GM12801 (cell line): ENCODE measurements around the gene SETDB2.

Experiments
- CTCF ChIP-seq: IDR thresholded peaks from one replicate; pipeline ENCODE4 v1.5.1; 2011; ENCODE audit warnings: control low read depth; ENCODE audit not compliant: insufficient read length; ENCODE audit errors: extremely low read depth

The SETDB2 gene

DNA sequence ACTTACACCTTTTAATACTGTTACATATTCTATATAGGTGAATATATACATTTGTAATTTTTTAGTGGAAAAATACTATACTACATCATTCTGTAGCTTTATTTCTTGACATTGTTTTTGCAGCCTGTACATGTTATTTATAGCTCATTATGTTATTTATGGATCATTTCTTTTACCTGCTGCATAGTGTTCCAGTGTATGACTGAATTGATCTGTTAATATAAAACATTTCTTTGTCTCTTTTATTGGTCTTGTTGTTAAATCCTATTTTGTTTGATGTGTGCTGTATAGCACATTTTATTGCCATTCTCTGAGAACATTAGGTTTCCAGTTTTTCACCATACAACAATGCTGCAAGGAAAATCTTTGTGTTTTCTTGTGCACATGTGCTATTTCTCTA lies 2.4 kb downstream of the SETDB2 start:
- TF ChIP-seq CTCF: no peak

DNA sequence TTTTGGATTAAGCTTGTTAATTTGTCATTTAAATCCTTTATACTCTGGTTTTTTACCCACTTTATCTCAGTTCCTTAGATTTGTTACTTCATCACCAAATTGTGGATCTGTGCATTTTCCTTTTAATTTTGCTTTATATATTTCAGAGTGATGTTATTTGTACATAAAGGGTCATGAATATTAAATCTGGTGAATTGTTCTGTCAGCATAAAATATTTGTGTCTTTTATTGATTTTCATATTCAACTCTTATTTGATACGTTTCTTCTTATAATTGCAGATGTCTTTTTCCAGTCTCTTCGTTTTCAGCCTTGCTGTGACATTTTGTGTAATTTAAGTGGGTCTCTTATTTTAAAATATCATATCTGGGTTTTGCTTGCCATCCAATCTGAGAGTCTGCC lies 4.7 kb downstream of the SETDB2 start:
- TF ChIP-seq CTCF: no peak

DNA sequence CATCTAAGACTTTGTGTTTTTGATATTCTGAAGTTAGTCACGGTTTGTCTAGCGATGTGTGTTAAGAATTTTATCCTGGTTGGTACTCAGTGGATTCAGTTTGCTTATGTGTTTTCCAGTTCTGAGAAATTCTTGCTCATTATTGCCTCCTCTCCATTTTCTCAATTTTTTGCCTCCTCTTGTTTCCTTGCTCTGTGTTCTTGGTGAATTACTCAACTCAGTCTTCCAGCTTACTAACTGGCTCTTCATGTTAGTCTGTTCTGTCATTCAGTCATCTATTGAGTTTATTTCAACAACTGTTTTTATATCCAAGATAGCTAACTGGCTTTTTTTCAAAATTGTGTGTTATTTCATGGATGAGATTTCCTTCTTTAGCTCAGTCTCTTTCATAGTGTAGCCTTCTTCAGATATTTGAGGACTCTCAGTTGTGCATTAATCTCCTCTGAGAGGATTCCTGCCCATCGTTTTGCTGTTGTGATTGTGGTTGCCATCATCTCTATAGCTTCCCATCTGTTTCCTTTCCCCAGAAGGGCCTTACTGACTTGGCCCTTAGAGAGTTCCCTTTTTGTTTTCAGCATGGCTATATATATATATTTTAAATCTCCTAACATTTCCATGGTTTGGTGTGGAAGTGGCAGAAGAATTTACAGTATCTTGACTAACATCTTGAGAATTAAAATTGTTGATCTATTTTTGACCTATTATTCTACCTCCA lies 6.2 kb downstream of the SETDB2 start:
- no peak for TF ChIP-seq CTCF

- TF ChIP-seq CTCF: no peak
These were observed 8.8 kb downstream of the SETDB2 start for GRCh38 chr13:49452725-49453457.

DNA sequence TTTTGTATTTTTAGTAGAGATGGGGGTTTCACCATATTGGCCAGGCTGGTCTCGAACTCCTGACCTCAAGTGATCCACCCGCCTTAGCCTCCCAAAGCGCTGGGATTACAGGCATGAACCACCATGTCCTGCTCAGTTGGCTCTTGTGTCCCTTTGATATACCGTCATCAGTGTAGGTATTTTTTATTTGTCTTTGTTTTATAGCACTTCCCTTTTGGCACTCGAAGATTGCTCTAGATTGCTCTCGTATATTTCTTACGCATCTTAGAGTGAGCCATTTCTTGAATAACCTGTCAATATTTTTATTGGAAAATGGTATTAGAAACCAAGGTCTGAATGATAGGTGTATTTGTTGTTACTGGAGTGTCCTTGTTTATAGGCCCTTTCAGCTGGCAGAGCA lies 9.4 kb downstream of the SETDB2 start:
- TF ChIP-seq CTCF: no peak

GRCh38 chr13:49454388-49455006 lies 10.4 kb downstream of the SETDB2 start:
- no peak for TF ChIP-seq CTCF

DNA sequence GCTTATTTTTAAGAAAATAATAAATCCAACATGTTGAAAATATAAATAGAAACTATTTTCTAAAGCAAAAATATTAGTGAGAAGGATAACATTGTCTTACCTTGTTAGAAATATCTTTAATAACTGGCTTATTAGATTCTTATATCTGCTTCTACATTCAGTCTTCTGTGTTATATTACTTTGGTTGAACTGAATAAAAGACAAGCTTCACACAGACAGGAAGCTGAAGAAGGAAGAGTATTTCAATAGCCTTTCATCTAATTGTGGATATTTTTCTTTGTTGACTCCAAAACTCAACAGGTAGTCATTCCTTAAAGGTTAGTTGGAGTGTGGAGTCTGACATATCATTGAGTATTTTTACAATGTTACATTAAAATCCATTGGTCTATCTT lies 10.9 kb downstream of the SETDB2 start:
- no peak for TF ChIP-seq CTCF
